H4 (cell line): ENCODE results near the gene KCNJ6. TPM values are rescaled to one million over a fixed set of nuclear protein-coding genes. Genes with fewer than 3 reads are reported as not detected.

Experiments used
- DNase-seq: peaks from one replicate; pipeline ENCODE4 v3.0.0-alpha.2; 2015; ENCODE audit warnings: low spot score
- total RNA-seq: library from RNA; depleted of rRNA; stranded (reverse); fragments of >200 nt; shearing (Covaris generic); gene quantifications from 2 replicates; pipeline ENCODE4 v1.2.3, GENCODE V29; 2014

Gene KCNJ6
- total RNA-seq, 1 experiment from 2014 or later = not detected

DNA sequence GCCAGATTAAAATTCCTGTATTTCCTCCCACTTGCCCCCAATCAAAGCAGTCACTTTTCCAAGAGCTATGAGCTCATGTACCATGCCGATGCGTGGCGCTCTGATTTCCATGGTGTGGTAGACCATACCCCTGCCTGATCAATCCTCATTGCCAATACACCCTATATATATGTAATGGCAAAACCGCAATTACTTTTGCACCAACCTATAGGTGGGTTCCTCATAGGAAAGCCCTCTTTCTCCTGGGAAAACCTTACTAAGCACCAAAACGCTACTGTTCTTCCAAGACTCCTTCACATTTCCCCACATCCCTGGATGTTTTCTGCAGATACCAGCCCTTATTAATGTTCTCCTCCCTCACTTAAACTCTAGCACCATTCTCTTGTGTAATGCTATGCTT, 11.0 kb downstream of the KCNJ6 start:
- DNase-seq = no peak

DNA sequence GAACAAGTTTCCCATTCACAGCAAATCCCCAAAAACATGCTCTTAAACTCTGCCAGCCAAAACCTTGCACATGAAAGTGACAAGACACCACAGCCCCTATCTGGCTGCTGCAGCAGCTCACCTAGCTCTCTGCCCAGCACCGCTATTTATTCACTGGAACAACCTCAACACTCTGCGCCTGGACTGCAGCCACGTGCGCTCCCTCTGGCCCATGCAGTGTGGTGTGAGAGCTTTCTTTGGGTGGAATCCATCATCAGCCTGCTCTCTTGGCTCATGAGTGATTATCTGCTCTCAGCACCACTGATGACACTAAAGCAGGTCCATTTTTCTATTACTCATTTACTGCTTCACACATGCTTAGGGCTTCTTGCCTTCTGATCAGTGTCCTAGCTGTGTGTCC, 11.4 kb downstream of the KCNJ6 start:
- DNase-seq = no peak

DNA sequence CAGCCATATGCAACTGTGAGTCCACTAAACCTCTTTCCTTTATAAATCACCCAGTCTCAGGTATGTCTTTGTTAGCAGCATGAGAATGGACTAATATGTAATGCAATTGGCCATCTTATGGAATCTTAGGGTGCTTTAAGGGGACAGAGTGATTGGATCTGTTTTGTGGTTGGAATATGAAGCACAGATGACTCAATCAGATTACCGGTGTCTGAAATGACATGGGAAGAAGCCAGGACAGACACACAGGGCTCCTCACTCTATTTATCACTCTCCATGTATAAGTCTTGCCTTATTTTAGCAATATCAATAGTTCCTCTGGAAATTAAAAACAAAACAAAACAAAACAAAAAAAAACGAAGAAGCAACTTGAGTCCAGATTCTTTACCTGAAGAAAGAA, 12.9 kb downstream of the KCNJ6 start:
- no peak for DNase-seq

DNA sequence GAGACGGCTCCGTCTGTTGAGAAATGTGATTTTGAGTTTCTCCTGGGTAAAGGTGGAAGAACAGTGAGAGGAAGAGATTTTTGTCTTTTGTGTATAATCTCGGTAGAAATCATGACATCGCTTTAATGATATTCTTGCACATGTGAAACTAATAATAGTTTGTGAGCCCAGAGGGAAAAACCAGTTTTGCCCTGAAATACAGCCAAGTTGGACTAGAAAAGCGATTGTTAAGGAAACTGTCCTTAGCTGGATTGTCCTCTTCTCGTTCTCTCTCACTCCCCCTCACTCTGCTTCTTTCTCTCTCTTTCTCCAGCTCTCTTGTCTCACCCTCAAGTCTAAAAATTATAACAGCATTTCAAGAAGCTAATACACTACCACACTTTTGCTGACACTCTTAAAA, 17.1 kb downstream of the KCNJ6 start:
- DNase-seq = no peak

DNA sequence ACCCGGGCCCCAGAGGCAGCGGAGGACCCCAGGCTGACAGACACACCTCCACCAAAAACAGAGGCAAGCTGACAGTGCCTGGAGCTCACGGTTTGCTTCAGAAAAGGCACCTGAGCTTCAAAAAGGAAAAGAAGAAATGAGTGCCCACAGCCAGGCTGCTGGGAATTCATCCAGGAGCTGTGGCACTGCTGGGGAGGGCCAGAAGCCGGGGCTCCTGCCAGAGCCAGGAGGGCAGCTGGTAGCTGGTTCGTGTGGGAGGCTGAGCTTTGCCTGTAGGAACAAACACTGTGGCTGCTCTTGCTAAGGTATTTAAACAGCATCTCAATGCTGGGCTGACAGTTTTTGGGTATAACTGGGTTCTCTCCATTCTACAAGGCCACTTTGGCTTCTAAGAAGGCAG, 19.5 kb downstream of the KCNJ6 start:
- DNase-seq = no peak

DNA sequence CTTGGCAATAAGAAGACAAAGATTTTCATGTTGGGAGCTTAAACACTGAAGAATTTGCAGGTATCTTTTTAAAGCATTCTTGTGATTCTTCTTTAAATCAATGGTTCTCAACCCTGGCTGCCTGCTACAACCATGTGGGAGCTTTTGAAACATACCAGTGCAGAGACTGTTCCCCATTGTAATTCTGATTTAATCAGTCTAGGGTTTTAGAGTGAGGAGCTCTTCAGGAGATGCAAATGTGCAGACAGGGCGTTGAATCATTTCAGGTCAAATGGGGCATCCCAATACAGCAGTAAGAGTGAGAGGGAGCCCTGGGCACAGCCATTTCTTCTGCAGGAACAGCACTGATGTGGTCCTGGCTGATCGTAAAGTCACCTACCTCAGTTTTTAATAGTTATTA, 24.3 kb downstream of the KCNJ6 start:
- no peak for DNase-seq

DNA sequence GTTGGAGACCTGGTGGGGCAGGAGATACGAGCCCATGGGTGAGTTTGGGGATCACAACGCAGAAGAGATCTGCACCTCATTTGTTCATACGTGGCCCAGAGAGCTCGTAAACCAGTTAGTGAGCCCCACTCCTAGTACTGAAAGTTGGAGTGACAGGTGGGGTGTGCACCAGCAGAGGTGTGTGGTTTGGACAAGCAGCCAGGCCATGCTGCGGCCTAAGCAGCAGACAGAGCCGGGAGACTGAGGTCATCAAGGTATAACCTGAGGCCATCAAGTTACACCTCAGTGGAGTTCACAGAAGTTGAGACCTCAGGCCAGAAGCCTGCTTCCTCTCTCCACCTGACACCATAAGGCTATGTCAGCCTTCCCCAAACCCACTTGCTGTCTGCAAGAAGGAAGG, 27.6 kb downstream of the KCNJ6 start:
- DNase-seq = no peak

DNA sequence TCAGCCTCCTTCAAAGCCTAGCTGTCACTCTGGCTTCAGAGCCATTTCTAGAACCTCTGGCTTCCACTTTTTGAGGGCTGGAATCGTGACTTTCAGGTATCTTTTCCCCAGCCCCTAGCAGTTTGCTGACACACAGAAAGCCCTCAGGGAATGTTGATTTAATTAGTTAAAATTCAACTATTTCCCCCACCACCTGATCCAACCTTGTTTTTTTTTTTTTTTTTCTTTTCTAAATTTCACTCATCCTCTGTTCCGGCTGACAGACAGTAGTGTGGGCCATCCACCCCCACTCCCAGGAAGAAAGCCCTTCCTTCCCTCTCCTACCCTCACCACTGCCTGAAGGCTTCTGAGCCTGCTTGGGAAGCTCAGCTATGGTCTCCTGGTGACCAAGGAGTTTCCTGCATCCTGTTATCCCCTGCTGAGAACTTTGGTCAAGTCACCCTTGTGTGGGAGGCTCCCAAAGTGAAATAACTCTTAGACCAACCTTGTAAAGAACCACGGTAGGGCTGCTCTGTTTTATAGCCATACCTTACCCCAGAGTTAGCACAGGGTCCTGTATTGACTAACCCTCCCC, 29.4 kb downstream of the KCNJ6 start:
- no peak for DNase-seq

DNA sequence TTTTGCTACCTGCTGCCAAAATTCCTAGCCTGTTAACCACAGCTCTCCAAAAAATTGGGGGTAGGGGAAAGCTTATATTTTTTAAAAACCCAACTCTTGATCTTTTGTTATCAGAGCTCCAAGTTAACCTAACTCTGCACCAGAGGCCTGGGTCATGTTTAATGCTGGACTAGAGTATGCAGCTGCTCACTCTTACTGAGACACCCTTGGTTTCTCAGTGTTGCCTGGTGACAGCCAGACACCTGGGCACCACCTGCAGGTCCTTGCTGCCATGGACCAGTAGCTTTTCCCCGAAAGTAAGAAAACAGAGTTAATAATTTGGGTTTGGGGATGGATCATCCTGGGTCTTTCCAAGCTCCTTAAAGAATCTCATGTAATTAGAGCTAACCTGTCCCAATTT, 30.1 kb downstream of the KCNJ6 start:
- no peak for DNase-seq

DNA sequence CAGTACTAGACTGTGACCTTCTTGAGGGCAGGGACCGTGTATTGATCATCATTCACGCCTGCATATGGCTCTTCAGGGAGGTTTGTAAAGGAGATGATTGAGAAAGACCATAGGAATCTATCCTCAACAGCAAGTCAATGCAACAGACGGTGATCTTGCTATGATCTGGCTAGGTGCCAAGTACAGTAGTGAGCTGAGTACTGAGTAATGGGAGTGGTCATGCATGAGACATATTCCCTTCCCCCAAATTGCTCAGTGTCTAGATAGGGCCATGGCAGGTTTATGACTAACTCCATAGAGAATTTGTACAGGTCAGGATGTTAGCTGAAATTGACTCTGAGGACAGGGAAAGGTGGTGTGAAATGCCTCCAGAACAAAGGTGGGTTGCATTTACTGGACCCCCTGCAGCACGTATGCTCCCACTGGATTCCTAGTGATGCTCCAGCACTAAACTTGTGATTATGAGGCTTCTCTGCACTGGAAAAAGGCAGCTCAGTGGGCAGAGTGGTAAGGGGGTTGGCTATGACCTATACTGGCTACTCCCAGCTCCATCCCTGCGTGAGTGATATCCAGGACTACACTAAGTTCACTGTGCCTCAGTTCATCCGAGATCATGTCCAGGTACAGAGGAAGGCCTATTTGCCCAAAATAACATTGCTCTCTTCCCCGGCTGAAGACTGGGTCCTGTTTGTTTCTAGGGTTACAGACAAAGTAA, 37.2 kb downstream of the KCNJ6 start:
- no peak for DNase-seq

DNA sequence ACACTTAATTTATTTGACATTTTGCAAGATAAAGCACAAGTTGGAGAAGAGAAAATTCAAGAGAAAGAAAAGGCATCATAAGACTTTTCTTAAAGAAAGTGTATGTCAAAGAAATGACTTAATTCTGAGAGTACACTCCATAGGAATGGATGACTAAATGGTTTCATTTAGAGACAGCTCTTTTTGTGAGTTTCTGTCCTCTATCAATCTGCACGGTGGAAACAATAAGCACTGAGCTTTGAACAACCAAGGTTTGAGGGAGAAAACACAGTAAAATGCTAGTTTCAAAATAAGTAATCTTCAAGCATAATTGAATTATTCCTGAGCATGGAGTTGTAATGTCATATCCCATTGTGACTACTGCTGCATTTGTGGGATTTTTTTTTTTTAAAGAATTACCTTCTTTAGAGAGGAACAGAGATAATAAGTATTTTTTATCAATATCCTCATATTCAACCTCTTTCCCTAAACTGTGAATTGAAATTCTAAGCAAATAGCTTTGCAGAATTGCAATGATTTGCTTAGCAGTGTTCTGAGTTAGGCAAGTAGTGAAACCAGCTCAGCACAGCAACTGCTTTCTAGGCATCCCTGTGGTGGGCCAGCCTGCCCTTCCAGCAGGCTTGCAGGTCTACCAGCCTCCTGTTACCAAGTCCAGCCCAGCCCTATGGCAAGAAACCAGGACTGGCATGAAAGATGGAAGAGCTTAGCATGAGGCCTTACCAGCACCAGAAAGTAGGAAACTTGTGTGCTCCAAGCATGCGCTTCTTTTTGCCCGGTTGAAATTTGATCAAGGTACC, 38.2 kb downstream of the KCNJ6 start:
- no peak for DNase-seq

DNA sequence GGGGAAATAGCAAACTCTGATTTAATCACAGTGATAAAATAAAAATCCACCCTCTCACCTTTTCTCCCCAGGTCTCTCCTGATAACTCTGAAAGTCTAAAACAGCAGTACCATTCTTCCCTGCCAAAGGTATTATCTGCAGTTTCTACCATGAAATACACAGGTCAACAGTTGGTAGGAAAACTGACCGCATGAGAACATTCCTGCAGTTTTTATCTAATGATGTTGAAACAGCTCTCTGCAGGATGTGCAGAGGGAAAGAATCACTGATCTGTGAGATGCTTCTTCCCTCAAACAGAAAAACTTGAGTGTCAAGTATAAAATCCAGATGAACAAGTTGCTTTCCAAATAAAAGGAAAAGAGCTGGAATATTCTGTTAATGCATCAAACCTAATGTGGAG, 39.1 kb downstream of the KCNJ6 start:
- DNase-seq = no peak

DNA sequence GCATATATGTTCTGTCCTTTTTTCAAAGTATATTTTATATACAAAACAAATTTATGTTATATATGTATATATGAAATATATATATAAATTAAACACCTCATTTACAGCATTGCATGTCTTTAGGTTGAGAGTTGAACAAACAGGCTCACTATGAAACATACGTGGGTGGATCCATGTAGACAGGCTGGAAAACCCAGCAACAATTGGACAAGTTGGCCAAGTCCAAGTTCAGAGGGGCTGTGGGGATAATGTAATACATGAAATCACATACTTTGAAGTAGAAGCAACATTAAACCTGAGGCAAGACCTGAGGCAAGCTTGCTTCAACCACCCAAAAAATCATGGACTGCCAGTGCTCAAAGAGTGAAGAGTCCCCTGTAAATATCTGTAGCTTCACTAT, 39.7 kb downstream of the KCNJ6 start:
- DNase-seq = no peak

DNA sequence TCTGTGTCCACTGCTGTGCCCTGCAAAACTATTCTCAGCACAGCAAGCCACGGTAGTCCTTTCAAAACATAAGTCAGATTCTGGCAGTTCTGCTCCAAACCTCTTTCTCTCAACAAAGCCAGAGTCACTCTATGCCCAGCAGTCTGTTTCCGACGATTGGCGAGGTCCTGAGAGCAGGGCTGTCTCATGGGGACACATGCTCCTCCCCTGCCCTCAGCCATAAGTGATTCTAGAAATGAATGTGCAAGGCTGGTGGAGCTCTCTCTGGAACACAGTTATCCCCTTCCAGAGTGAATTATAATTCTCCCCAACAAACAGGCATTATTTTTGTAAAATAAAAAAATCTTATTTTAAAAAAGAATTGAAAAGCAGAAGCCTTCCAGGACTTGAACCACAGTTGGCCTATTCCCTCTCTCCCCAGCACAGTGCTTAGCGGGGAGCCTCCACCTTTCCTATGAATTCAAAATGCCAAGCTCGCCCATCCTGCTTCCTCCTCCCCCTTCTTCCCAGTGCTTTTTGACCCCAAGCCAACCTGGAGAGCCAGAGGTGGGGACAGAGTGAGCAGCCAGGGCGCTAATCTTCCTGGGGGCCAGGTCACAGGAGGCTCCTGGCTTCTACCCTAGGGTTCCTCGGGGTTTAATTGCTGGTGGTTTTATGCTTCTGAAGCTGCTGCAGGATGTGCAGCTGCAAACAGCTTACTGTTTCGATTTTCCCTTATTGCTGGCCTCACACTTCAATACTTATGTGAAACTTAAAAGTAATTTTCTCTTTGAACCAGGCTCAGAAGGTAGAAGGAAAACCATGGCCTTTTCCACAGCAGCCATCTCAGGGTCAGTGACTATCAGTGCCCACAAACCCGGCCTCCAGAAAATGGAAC, 41.1 kb downstream of the KCNJ6 start:
- no peak for DNase-seq

DNA sequence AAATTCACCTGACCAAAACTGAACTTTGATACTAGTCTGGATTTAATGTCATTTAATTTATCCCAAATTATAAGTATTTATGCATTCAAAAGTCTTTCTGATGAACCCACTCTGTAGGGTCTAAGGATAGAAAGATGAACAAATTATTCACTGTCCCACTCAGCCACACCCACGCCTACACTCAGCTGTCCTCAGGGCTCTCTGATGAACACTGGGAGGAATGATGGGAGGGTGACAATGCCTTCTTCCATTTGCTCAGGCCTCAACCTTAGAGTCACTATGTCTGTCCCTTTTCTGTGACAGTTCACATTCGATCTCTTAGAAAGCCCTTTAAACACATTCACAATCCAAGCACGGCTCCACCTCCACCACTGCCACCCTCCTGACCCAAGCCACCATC, 41.8 kb downstream of the KCNJ6 start:
- DNase-seq = no peak

DNA sequence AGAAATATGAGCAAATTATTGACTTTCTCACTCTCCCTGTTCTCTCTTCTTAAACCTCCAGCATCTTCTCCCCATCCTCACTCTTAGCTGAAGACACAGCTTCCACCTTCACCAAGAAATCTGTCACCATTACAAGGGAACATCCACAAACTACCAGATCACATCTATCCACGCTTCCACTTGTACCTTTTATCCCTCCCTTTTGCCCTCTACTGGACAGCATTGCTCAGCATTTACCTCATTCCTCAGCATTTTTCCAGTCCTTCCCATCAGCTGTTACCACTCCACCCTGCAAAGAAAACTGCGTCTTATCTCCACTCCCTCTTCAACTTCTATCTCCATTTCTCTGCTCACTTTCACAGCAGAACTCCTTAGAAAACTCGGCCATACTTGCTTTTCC, 42.6 kb downstream of the KCNJ6 start:
- DNase-seq = no peak

DNA sequence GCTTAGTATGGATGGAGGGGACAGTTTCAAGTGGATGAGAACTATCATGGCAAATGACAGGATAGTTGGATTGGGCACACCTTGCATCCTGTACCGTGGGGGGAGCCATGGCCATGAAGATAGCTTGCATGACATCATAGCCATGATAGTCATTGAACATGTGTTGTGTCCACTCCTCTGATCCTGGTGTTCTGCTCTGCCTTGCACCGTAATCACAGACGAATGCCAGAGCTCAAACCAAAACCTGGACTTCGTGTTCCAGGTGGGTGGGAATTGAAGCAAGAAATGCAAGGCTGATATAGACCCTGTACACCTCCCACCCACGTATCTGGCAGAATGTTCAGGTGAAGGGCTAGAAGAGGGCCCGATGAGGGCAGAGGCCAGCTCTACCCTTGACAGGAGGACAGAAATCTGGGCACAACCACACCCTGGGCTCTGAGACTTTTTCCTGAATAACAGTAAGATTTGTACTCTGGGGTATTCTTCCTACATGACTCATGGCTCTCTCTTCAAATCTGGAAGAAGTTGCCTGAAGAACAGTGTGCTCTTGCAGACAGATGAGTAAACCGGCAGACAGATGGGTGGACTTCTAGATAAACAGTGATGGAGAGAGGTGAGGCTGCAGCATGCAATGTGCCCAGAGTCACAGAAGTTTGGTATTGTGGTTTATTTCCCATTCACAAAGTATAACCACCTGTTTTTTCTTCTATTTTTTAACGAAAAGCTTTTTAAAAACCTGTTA, 45.0 kb downstream of the KCNJ6 start:
- no peak for DNase-seq

DNA sequence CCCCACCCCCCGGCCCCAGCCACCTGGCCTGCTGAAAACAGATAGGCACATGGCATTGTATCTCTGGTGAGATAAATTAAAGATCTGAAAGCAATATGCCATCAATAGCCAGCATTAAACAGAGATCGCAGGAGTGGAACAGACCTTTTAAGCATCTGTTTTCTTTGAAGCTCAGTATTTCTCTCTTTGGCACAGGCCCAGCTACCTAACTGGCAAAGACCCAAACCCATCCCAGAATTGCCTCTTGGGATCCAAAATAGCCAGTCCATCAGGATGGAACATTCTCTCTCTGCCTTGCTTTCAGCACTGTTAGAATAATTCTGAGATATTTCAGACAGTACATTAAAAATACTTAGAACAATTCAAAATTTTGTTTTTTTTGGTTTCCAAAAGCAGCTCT, 46.0 kb downstream of the KCNJ6 start:
- no peak for DNase-seq

DNA sequence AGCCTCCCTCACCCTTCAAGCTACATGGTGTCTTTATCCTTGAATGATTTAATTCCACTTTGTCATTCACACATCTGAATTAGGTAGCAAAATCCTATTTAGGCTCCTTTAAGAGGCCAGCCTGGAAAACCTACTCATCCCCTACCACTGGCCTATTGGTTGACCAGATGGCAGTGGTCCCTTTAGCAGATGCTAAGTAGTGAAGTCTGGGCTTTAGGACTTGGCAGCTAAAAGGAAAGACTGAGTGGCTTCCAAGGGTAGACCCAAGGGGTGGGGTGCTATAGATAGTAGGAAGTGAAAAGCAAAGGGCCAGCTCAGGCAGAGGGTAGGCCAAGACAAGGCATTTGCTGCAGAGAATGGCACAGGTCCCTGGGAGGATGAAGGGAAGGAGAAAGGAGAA, 46.6 kb downstream of the KCNJ6 start:
- no peak for DNase-seq

DNA sequence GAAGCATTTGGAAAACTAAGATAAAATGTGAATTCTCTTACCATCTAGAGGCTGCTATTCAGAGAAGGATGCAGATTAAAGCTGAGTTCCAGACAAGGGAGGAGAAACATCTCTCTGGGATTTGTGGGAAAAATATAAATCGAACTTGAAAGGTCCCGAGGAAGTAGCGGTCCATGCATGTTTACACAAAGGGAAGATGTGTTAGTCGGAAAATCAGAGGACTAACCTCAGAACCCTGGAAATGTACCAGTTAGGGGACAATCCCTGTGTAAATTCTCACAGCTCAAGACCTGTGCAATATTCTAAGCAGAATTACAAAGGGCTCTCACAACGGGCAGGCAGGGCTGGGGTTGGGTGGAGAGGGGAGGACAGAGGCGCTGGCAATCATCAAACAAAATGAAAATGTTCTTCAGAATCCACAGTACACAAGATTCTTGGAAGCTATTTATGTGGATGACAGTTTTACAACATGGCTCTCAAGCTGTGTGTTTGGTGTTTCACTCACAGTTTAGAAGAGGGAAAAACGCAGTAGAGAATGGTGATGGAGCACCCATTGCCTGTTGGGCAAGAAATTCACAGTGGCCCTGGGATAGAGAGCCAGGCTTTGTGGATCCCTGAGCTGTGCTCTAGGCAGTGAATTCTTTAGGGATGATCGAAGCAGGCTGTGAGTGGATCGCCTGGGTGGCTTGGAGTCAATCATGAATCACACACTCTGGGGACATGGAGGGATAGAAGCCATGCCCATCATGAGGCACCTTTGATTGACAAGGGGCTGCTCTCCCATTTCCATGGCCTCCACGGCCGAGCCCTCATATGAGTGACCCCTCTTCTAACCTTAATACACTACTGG, 47.6 kb downstream of the KCNJ6 start:
- no peak for DNase-seq

DNA sequence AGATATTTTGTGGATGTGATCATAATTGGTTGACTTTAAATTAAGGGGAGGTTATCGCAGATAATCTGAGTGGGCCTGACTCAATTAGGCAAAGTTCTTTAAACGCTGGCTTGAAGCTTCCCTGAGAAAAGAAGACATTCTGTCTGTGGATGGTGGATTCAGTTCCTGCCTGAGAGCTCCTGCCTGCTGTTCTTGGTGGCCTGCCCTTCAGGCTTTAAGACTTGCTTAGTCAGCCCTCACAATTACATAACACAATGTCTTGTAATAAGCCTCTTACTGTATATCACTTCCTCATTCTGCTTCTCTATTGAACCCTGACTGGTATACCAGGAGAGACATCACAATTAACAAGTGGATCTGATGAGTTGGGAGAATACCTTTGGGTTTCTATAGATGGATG, 50.2 kb downstream of the KCNJ6 start:
- DNase-seq = no peak
